Activated CD8-positive, alpha-beta memory T cell treated with anti-CD3 and anti-CD28 coated beads, Interleukin-2, amount 10 ng/mL, durations not matched to agents 7 days and 5 days (primary cell): ENCODE results near the gene TSSK3. TPM values are rescaled to one million over a fixed set of nuclear protein-coding genes. Genes with fewer than 3 reads are reported as not detected.

ENCODE experiments used
- ATAC-seq: fragments of 150-1000 bp; cut with Tn5 transposase; one replicate; pipeline ENCODE4 v1.10.0; 2021; ENCODE audit warnings: moderate library complexity
- CTCF ChIA-PET: fragments of 350-600 bp; sonication (Branson Sonifier 250); formaldehyde crosslinking; loops from one replicate; lab custom pipeline; 2021; ENCODE audit warnings: antibody characterized with exemption; lab: Charles Lee
- DNase-seq: peaks from one replicate; pipeline ENCODE4 v3.0.0-alpha.2; 2020
- H3K27ac Mint-ChIP-seq: one replicate; pipeline ENCODE4 v1.8.0; 2021; ENCODE audit warnings: mild to moderate bottlenecking, mixed read lengths
- H3K27me3 Mint-ChIP-seq: one replicate; pipeline ENCODE4 v1.8.0; 2021; ENCODE audit warnings: mixed read lengths
- H3K36me3 Mint-ChIP-seq: one replicate; pipeline ENCODE4 v1.8.0; 2021; ENCODE audit warnings: mild to moderate bottlenecking, mixed read lengths
- H3K4me1 Mint-ChIP-seq: one replicate; pipeline ENCODE4 v1.8.0; 2021; ENCODE audit warnings: mixed read lengths
- H3K4me3 Mint-ChIP-seq: one replicate; pipeline ENCODE4 v1.8.0; 2021; ENCODE audit warnings: mild to moderate bottlenecking, moderate library complexity, mixed read lengths
- H3K9me3 Mint-ChIP-seq: one replicate; pipeline ENCODE4 v1.8.0; 2022; ENCODE audit warnings: low read depth, mixed read lengths
- total RNA-seq, 2 experiments: library from RNA; stranded (reverse); gene quantifications; one replicate each; pipeline ENCODE4 v1.2.3, GENCODE V29; 2021

The TSSK3 gene
- total RNA-seq, 2 experiments from 2014 or later = 0.70 TPM

DNA sequence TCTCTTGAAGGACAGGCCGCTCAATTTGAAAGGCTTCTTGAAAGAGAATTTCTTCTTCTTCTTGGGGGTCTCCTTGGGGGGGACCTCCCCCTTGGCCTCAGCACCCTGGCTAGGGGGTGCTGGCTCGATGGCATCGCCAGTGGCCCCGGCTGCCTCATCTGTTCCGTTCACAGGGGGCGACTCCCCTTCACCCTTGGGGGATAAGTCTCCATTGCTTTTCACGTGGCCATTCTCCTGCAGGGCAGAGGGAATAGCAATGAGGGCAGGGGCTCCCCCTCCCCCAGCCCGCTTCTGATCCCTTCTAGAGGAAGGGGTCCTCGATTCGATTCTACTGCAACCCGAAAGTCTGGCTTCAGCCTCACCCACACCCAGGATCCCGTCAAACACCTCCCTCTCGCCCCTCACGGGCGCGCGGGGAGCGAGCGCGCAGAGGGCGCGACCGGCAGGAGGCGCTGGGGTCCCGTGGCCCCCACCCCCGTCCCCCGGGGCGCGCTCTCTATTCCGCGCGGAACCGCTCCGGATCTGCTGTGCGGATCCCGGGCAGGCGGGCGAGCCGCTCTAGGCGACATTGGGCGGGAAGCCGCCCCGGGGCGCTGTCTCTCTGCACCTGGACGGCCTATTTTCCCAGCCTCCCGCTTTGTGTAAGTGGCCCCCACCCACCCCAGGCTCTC is 27.3 kb upstream of the TSSK3 start:
- DNase-seq = peak; percentile 62
- H3K4me3 Mint-ChIP-seq = peak overlapping the region; percentile 63
- CTCF ChIA-PET = interaction anchor here (0.5 to 4.6 kb wide), 10 partner anchors 10 to 315 kb away, joined by 3 to 27 read pairs (median 4); partner anchors contain the start of genes IQCC and ZBTB8OS
- no peaks in the 10 kb centered on the region for H3K27me3 Mint-ChIP-seq
- H3K4me1 Mint-ChIP-seq = peaks cover 34% of the 10 kb centered on the region
- H3K36me3 Mint-ChIP-seq = peaks cover 25% of the 10 kb centered on the region
- no peak overlapping the region for H3K27ac Mint-ChIP-seq
- peak; percentile 40 for ATAC-seq
- no peaks in the 10 kb centered on the region for H3K9me3 Mint-ChIP-seq

GRCh38 chr1:32335535-32335789 is 26.9 kb upstream of the TSSK3 start:
- CTCF ChIA-PET = interaction anchor here (0.7 to 4.6 kb wide), 14 partner anchors 9 to 322 kb away, joined by 3 to 27 read pairs (median 5); partner anchors contain the start of genes HDAC1, KHDRBS1 and ZBTB8OS
- peak; percentile 34 for ATAC-seq
- H3K4me3 Mint-ChIP-seq = no peak overlapping the region

DNA sequence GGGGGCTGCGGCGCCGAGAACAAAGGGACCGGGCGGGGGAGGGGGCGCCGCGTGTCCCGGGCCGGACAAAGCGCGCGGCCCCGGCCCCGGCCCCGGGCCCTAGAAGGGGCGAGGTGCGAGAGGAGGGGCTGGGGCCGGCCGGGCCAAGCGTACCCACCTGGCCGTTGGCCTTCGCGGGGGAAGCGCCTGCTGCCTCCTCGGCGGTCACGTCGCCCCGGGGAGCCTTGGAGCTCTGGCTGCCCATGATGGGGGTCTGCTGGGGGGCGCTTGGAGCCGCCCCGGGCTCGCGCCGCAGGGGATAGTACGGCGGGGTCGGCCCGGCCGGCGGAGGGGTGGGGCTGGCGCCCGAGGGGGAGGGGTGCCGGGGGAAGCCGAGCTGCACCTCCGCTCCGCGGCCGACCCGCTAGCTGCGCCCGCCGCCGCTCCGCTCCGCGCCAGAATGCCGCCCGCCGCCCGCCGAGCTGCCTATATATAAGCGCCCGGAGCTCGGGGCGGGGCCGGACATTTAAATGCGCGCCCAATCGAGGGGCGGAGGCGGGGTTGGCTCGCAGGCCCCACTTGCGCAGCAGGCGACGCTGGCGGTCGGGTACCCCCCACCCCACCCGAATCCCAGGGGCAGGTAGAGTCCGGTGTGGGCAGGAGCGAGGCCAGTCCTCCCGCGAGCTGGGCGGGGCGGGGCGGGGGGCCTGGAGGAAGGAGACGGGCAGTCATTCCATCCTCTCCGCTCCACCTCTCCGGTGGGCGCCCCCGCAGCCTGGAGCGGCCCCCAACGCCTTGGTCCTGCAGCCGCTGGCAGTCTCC is 26.3 kb upstream of the TSSK3 start, which contains the start of gene MARCKSL1:
Gene MARCKSL1 (minus strand): TSS at position 444 of the 801 bp plus-strand sequence. CDS start 200 bp downstream, at position 244.
- Mint-ChIP-seq H3K27ac (no peak within 1 kb of the TSS), H3K27me3 (no peaks in the 10 kb centered on the region), H3K4me3 (peak within 1 kb of the TSS; percentile 63), H3K36me3 (peaks cover 17% of the 10 kb centered on the region), H3K4me1 (peaks cover 34% of the 10 kb centered on the region), H3K9me3 (no peaks in the 10 kb centered on the region)
- CTCF ChIA-PET = interaction anchor here (0.7 to 4.6 kb wide), 15 partner anchors 9 to 322 kb away, joined by 3 to 27 read pairs (median 5); partner anchors contain the start of genes HDAC1, KHDRBS1 and ZBTB8OS
- ATAC-seq (peak; percentile 73), DNase-seq (peak; percentile 81)

More at GRCh38 chr1:32335535-32335789, 26.9 kb upstream of the TSSK3 start:
- DNase-seq = no peak
- Mint-ChIP-seq H3K4me1 (peaks cover 34% of the 10 kb centered on the region), H3K27me3 (no peaks in the 10 kb centered on the region), H3K27ac (no peak overlapping the region), H3K36me3 (peaks cover 22% of the 10 kb centered on the region), H3K9me3 (no peaks in the 10 kb centered on the region)

GRCh38 chr1:32336591-32336932 is 25.8 kb upstream of the TSSK3 start:
- no peaks in the 10 kb centered on the region for H3K9me3 Mint-ChIP-seq
- DNase-seq = no peak
- peaks cover 13% of the 10 kb centered on the region for H3K36me3 Mint-ChIP-seq
- no peaks in the 10 kb centered on the region for H3K27me3 Mint-ChIP-seq
- H3K27ac Mint-ChIP-seq = no peak overlapping the region
- H3K4me1 Mint-ChIP-seq = peaks cover 36% of the 10 kb centered on the region
- CTCF ChIA-PET = interaction anchor here (0.8 to 4.6 kb wide), 10 partner anchors 8 to 323 kb away, joined by 3 to 27 read pairs (median 8); partner anchors contain the start of genes HDAC1 and KHDRBS1
- ATAC-seq = no peak
- H3K4me3 Mint-ChIP-seq = no peak overlapping the region

DNA sequence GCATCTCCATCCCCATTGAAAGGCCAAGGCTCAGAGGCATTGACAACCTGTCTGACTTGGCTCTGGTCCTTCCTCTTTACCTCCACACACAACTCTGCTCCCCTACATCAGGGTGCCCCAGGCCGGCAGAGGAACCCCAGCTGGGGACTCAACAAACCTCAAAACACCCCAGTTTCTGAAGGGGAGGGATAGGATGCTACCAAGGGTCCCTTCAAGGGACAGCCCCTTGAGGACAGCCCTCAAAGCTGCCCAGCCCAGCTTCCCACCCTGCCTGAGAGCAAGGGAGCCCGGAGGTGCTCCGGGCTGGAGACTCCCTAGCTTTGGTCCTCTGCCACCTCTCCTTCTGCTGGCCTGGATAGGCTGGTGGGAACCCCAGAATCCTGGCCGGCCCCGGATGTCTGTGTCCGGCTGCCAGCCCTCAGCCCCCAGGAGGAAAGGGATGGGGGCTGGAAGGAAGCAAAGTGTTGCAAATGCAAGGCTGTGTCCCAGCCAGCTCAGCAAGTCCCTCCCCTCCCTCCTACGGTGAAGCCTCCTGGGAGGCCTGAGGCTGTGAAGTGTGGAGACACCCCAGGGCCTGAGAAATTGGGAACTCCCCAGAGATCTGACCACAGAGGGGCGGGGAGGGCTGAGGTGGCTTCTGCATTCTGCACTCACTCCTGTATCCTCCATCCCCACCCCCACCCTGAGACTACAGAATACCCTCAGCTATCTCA is 25.2 kb upstream of the TSSK3 start:
- H3K27me3 Mint-ChIP-seq = no peaks in the 10 kb centered on the region
- H3K36me3 Mint-ChIP-seq = peaks cover 7% of the 10 kb centered on the region
- H3K27ac Mint-ChIP-seq = no peak overlapping the region
- no peaks in the 10 kb centered on the region for H3K9me3 Mint-ChIP-seq
- peaks cover 37% of the 10 kb centered on the region for H3K4me1 Mint-ChIP-seq
- CTCF ChIA-PET = interaction anchor here (0.7 to 4.6 kb wide), 8 partner anchors 14 to 122 kb away, joined by 3 to 27 read pairs (median 6); partner anchors contain the start of genes BSDC1 and HDAC1
- peak; percentile 68 for DNase-seq
- H3K4me3 Mint-ChIP-seq = no peak overlapping the region
- ATAC-seq = peak; percentile 7

DNA sequence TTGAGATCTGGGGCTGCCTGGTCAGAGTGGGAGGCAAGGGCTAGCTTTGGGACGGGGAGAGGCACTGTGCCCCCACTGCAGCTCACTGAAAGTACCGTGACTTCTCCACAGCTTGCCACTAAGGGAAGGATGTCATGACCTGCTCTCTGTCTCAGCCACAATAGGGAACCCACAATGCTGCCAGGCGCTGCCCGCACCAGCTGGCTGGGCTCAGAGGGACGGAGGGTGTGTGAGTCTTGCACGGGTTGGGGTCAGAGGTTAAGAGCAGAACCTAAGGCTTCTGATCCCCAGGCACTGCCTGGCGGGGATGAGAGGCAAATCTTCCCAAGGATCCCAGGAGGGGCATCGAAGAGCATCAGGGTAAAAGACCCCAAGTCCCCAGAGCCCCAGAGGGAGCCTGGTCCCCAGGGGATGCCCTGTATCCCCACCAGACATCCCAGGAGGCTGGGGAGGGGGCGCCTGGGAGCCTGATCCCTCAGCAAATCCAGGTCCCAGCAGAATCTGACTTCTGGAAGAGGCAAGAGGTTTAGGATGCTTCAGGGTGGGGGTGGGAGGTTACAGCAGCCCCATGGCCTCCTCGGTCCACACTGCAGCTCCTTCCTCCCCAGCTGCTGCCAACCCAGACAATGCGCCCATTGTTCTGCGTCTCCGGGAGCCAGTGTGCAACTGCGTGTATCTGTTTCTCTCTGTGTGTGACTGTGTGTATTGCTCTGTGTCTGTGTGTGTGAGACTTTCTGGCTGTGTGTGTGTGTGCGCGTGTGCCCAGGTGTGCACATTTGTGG is 24.3 kb upstream of the TSSK3 start:
- Mint-ChIP-seq H3K4me1 (peaks cover 42% of the 10 kb centered on the region), H3K4me3 (no peak overlapping the region), H3K36me3 (peaks cover 4% of the 10 kb centered on the region), H3K9me3 (no peaks in the 10 kb centered on the region), H3K27me3 (no peaks in the 10 kb centered on the region), H3K27ac (peak overlapping the region; percentile 3)
- ATAC-seq (no peak), DNase-seq (peak; percentile 66)
- CTCF ChIA-PET = interaction anchor here (0.7 to 4.6 kb wide), 5 partner anchors 13 to 122 kb away, joined by 3 to 27 read pairs (median 3); partner anchors contain the start of gene BSDC1

DNA sequence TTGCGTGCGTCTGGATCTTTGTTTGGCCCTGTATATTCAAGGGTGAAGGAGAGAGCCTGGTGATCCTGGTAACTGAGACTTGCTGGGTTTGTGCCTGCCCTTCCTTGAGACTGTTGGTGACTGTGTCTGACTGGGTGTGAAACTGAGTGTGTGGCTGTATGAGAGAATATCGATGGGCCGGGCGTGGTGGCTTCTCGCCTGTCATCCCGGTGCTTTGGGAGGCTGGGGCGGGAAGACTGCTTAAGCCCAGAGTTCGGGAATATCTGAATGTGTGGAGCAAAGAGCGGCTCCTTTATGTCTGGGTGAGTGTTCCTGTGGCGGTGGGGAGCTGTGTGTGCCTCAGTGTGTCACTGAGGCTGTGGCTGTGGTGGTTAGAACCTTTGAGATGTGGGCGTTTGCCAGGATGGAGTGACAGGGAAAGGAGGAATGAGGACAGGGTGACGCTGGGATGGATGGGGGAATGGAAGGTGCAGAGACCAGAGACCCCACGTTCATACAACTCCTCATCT is 23.6 kb upstream of the TSSK3 start:
- CTCF ChIA-PET = no interaction called here
- no peak for DNase-seq
- Mint-ChIP-seq H3K27me3 (no peaks in the 10 kb centered on the region), H3K4me3 (no peak overlapping the region), H3K4me1 (peaks cover 39% of the 10 kb centered on the region), H3K27ac (no peak overlapping the region), H3K9me3 (no peaks in the 10 kb centered on the region), H3K36me3 (peaks cover under 1% of the 10 kb centered on the region)
- no peak for ATAC-seq

GRCh38 chr1:32339363-32339978 is 22.9 kb upstream of the TSSK3 start:
- DNase-seq = no peak
- Mint-ChIP-seq H3K4me3 (no peak overlapping the region), H3K9me3 (no peaks in the 10 kb centered on the region), H3K27me3 (no peaks in the 10 kb centered on the region), H3K36me3 (no peaks in the 10 kb centered on the region), H3K27ac (no peak overlapping the region), H3K4me1 (peaks cover 38% of the 10 kb centered on the region)
- ATAC-seq = no peak
- CTCF ChIA-PET = no interaction called here

DNA sequence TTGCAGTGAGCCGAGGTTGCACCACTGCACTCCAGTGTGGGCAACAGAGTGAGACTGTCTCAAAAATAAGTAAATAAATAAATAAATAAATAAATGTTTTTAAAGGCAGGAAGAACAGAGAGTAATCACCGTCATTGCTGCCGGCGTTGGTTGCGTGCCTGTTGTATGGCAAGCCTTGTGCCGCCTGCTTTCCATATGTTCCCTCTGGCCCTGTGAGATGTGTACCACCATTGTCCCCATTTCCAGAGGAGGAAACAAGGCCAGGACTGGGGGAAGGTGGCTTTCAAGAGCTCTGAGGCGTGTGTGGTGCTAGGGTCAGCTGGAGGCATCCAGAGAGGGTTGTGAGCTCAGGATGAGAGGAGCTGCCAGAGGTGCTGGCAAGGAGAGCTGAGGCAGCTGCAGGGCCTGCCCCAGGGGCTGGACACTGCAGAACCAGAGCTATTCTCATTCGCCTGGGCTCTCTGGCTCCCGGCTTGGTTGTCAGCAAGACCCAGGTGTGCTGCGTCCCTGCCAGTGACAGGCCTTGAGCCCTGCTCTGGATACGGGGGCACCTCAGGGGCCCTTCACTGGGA is 21.1 kb upstream of the TSSK3 start:
- Mint-ChIP-seq H3K4me3 (no peak overlapping the region), H3K4me1 (peaks cover 37% of the 10 kb centered on the region)
- no peak for ATAC-seq

DNA sequence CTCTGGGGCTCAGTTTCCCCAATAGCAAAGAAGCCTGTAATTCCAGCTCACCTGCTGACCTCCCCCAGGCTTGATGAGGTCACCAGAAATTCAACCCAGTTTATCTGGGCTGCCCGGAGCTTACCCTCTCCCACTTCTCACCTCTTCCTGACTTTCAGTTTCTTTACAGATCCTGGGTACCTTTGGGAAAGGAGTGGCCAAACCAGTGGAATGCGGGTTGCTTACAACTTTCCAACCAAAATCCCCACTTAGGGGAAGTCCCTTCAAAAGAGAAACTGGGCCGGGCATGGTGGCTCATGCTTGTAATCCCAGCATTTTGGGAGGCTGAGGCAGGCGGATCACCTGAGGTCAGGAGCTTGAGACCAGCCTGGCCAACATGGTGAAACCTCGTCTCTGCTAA is 20.4 kb upstream of the TSSK3 start:
- no peak for ATAC-seq
- Mint-ChIP-seq H3K4me3 (no peak overlapping the region), H3K27ac (no peak overlapping the region), H3K9me3 (no peaks in the 10 kb centered on the region), H3K36me3 (no peaks in the 10 kb centered on the region), H3K27me3 (no peaks in the 10 kb centered on the region), H3K4me1 (peaks cover 31% of the 10 kb centered on the region)
- no peak for DNase-seq
- CTCF ChIA-PET = interaction anchor here (1.1 to 1.9 kb wide), 4 partner anchors 9 to 30 kb away, joined by 3 to 4 read pairs (median 4); no protein-coding TSS in a partner anchor

More for the DNA sequence above, 21.1 kb upstream of the TSSK3 start:
- H3K27me3 Mint-ChIP-seq = no peaks in the 10 kb centered on the region
- CTCF ChIA-PET = interaction anchor here (1.1 to 1.4 kb wide), 2 partner anchors 10 to 31 kb away, joined by 3 to 4 read pairs; no protein-coding TSS in a partner anchor
- H3K9me3 Mint-ChIP-seq = no peaks in the 10 kb centered on the region
- no peak for DNase-seq
- H3K27ac Mint-ChIP-seq = no peak overlapping the region
- no peaks in the 10 kb centered on the region for H3K36me3 Mint-ChIP-seq

GRCh38 chr1:32342704-32343103 is 19.6 kb upstream of the TSSK3 start:
- H3K4me1 Mint-ChIP-seq = peaks cover 24% of the 10 kb centered on the region
- ATAC-seq = peak; percentile 6
- no peak overlapping the region for H3K27ac Mint-ChIP-seq

More at GRCh38 chr1:32342704-32343103, 19.6 kb upstream of the TSSK3 start:
- Mint-ChIP-seq H3K9me3 (no peaks in the 10 kb centered on the region), H3K4me3 (no peak overlapping the region), H3K36me3 (no peaks in the 10 kb centered on the region), H3K27me3 (no peaks in the 10 kb centered on the region)
- CTCF ChIA-PET = interaction anchor here (1.1 to 1.9 kb wide), 2 partner anchors 16 to 29 kb away, joined by 3 to 4 read pairs; no protein-coding TSS in a partner anchor
- no peak for DNase-seq
